GM12878 (cell line): ENCODE results near the gene CRACDL. TPM values are rescaled to one million over a fixed set of nuclear protein-coding genes. Genes with fewer than 3 reads are reported as not detected.

ENCODE experiments used
- ATAC-seq: fragments of 200-7000 bp; cut with Tn5 transposase; 3 replicates; pipeline ENCODE4 v1.9.1; 2020; ENCODE audit warnings: mild to moderate bottlenecking, moderate library complexity
- BruUV-seq: library from RNA; stranded (reverse); fragments of 400-500 nt; replicated peaks from 2 replicates; lab custom pipeline; 2021; lab: Mats Ljungman, UMichigan
- CTCF ChIA-PET: fragments of 300-600 bp; sonication (Branson Sonifier 250); formaldehyde crosslinking; extraction: SDS; loops from one replicate; lab custom pipeline; 2021; ENCODE audit warnings: inconsistent platforms; lab: Yijun Ruan, JAX
- POLR2A ChIA-PET: fragments of 350-600 bp; formaldehyde crosslinking; extraction: SDS; loops from one replicate; lab custom pipeline; 2021; ENCODE audit warnings: inconsistent platforms; lab: Charles Lee
- RAD21 ChIA-PET: fragments of 300-600 bp; sonication (Branson Sonifier 250); formaldehyde crosslinking; loops from one replicate; lab custom pipeline; 2023; ENCODE audit warnings: antibody characterized with exemption; ENCODE audit not compliant: unreplicated experiment; lab: Charles Lee
- SMC1A ChIA-PET: fragments of 300-600 bp; sonication (Branson Sonifier 250); formaldehyde crosslinking; loops from one replicate; lab custom pipeline; 2023; ENCODE audit not compliant: unreplicated experiment, uncharacterized antibody; lab: Charles Lee
- DNase-seq: peaks from one replicate; pipeline ENCODE4 v3.0.0-alpha.2; 2011; ENCODE audit warnings: low read depth, low spot score
- FAIRE-seq: peaks from 3 replicates; lab custom pipeline; 2011; peaks lifted over from hg19 to GRCh38; lab: Jason Lieb, UNC
- H2AFZ ChIP-seq: 2 replicates; pipeline ENCODE4 v1.6.0; 2011; ENCODE audit warnings: low read depth, low read length, control low read depth; ENCODE audit not compliant: control insufficient read depth
- H3K27ac ChIP-seq: 2 replicates; pipeline ENCODE4 v1.5.1; 2011; ENCODE audit warnings: control low read depth; ENCODE audit not compliant: control insufficient read depth, insufficient read depth
- H3K27me3 ChIP-seq, 2 experiments: replicated peaks in 1 of 2; 2 replicates each; pipeline versions ENCODE4 v1.6.0 to v1.6.1; 2011; ENCODE audit warnings: low read length in 1 of 2; ENCODE audit not compliant: control insufficient read depth in 2 of 2, insufficient read depth in 2 of 2
- H3K36me3 ChIP-seq, 2 experiments: 2 replicates each; pipeline ENCODE4 v1.5.1; 2011; ENCODE audit warnings: low read length in 1 of 2; ENCODE audit not compliant: control insufficient read depth in 2 of 2, insufficient read depth in 2 of 2
- H3K4me1 ChIP-seq: 2 replicates; pipeline ENCODE4 v1.6.1; 2011; ENCODE audit warnings: mild to moderate bottlenecking, low read length, moderate library complexity, mixed read lengths; ENCODE audit not compliant: control insufficient read depth, insufficient read depth
- H3K4me2 ChIP-seq: 2 replicates; pipeline ENCODE4 v1.6.0; 2011; ENCODE audit warnings: control low read depth; ENCODE audit not compliant: control insufficient read depth, insufficient read depth
- H3K4me3 ChIP-seq: fragments of 200-600 bp; sonication (generic); 2 replicates; pipeline ENCODE4 v1.5.1; 2016
- H3K79me2 ChIP-seq: 2 replicates; pipeline ENCODE4 v1.6.0; 2011; ENCODE audit warnings: low read length; ENCODE audit not compliant: control insufficient read depth, insufficient read depth
- H3K9ac ChIP-seq: 2 replicates; pipeline ENCODE4 v1.8.0; 2011; ENCODE audit warnings: low read length, control low read depth, mixed read lengths; ENCODE audit not compliant: control insufficient read depth, insufficient read depth
- H3K9me3 ChIP-seq: replicated peaks from 3 replicates; pipeline ENCODE4 v1.5.1; 2011; ENCODE audit warnings: mild to moderate bottlenecking, low read length; ENCODE audit not compliant: control insufficient read depth, insufficient read depth
- H4K20me1 ChIP-seq: 2 replicates; pipeline ENCODE4 v1.6.0; 2011; ENCODE audit not compliant: control insufficient read depth, insufficient read depth
- CBX5 ChIP-seq: sonication (generic); IDR thresholded peaks from 2 replicates; pipeline ENCODE4 v1.6.1; 2016; ENCODE audit warnings: low read depth, moderate library complexity, mild to moderate bottlenecking, inconsistent platforms
- E2F8 ChIP-seq: fragments of 450-650 bp; IDR thresholded peaks from 2 replicates; pipeline ENCODE4 v1.6.1; 2018; ENCODE audit warnings: mild to moderate bottlenecking, low read depth, moderate library complexity; ENCODE audit not compliant: partially characterized antibody
- ELK1 ChIP-seq: IDR thresholded peaks from 2 replicates; pipeline ENCODE4 v1.6.1; 2012; ENCODE audit warnings: low read depth, low read length, improper control_type of control experiment
- IRF5 ChIP-seq: fragments of 450-650 bp; IDR thresholded peaks from 2 replicates; pipeline ENCODE4 v1.6.1; 2017; ENCODE audit warnings: borderline replicate concordance
- MAX ChIP-seq: IDR thresholded peaks from 2 replicates; pipeline ENCODE4 v1.6.1; 2012; ENCODE audit warnings: low read depth, low read length, improper control_type of control experiment
- NFIC ChIP-seq: IDR thresholded peaks from 2 replicates; pipeline ENCODE4 v1.6.1; 2012; ENCODE audit warnings: low read depth, mild to moderate bottlenecking, inconsistent platforms, low read length, moderate library complexity
- SIN3A ChIP-seq: IDR thresholded peaks from 2 replicates; pipeline ENCODE4 v1.6.1; 2012; ENCODE audit warnings: low read depth, low read length, improper control_type of control experiment
- SMAD1 ChIP-seq: fragments of 450-650 bp; IDR thresholded peaks from 2 replicates; pipeline ENCODE4 v1.6.1; 2018; ENCODE audit warnings: mild to moderate bottlenecking, low read depth; ENCODE audit not compliant: partially characterized antibody
- ZBTB40 ChIP-seq: fragments of 450-650 bp; IDR thresholded peaks from 2 replicates; pipeline ENCODE4 v1.6.1; 2016; ENCODE audit warnings: mild to moderate bottlenecking, moderate library complexity, borderline replicate concordance
- ZNF24 ChIP-seq: fragments of 450-650 bp; IDR thresholded peaks from 2 replicates; pipeline ENCODE4 v1.6.1; 2017; ENCODE audit warnings: antibody characterized with exemption, mild to moderate bottlenecking
- ZNF274 ChIP-seq: IDR thresholded peaks from one replicate; pipeline ENCODE4 v1.8.0; 2011; ENCODE audit not compliant: insufficient read length, insufficient read depth
- WGBS: methylation state at CpG from one replicate; pipeline ENCODE4 v1.1.6; 2016; ENCODE audit warnings: low lambda C conversion rate; ENCODE audit not compliant: insufficient replicate concordance, insufficient coverage; ENCODE audit errors: missing lambda C conversion rate; 5-methylcytosine and 5-hydroxymethylcytosine counted together
- in situ Hi-C: fragments of 300-500 bp; cut with MboI; formaldehyde crosslinking; loops from 9 replicates; pipeline ENCODE4 v1.14.3; 2018; ENCODE audit warnings: mixed read lengths
- intact Hi-C: fragments of 100-400 bp; cut with micrococcal nuclease; formaldehyde crosslinking; loops from one replicate; pipeline ENCODE4 v1.14.2; 2022; ENCODE audit not compliant: unreplicated experiment
- polyA plus RNA-seq, 11 experiments: library from polyadenylated mRNA; depleted of rRNA in 4 of 11; unstranded in 6 of 11; stranded (reverse) in 5 of 11; fragments of >200 nt; fragmentation: Nextera tagmentation in 4 of 11; fragmentation: Illumina TruSeq in 1 of 11; extraction: Ambion mirVana in 4 of 11; extraction: Trizol in 1 of 11; gene quantifications; 1 replicate in 1 of 11; 2 replicates in 10 of 11; pipeline versions ENCODE4 v1.2.1 to v1.2.3, GENCODE V29; 2011 to 2016; ENCODE audit warnings: inconsistent platforms in 2 of 11, missing spikeins in 2 of 11, low read depth in 1 of 11
- total RNA-seq, 4 experiments: library from RNA; depleted of rRNA in 3 of 4; stranded (reverse); fragments of >200 nt in 3 of 4; fragmentation: Illumina TruSeq in 1 of 4; extraction: Trizol in 1 of 4; gene quantifications; 2 replicates each; pipeline versions ENCODE4 v1.2.1 to v1.2.3, GENCODE V29; 2013 to 2021

Gene CRACDL
- total and polyA plus RNA-seq, 10 of the 15 experiments (the other 5 are each of a cell fraction or from before 2014, with no cell fraction given) = 0.03 to 0.72 (median 0.14) TPM

GRCh38 chr2:98892871-98893270, 43.2 kb downstream of the CRACDL start:
- H2AFZ ChIP-seq = no peak overlapping the region
- SMC1A ChIA-PET = no interaction called here
- FAIRE-seq = no peak
- no peak for TF ChIP-seq CBX5
- no peak for TF ChIP-seq NFIC
- no peak for TF ChIP-seq IRF5
- no peak for TF ChIP-seq MAX
- no peak for TF ChIP-seq E2F8
- TF ChIP-seq ELK1 = no peak
- no peak for TF ChIP-seq ZBTB40
- TF ChIP-seq SMAD1 = no peak
- no peak for TF ChIP-seq SIN3A
- TF ChIP-seq ZNF274 = no peak
- TF ChIP-seq ZNF24 = no peak

More at GRCh38 chr2:98892871-98893270, 43.2 kb downstream of the CRACDL start:
- no peaks in the 10 kb centered on the region for H3K4me1 ChIP-seq
- H3K4me2 ChIP-seq = no peak overlapping the region
- 67% methylated on average over 6 of the region's 6 CpGs for WGBS
- POLR2A ChIA-PET = no interaction called here
- BruUV-seq = no TSS peak
- no peaks in the 10 kb centered on the region for H3K36me3 ChIP-seq
- H3K4me3 ChIP-seq = no peak overlapping the region
- ATAC-seq (no peak), DNase-seq (no peak)
- H3K79me2 ChIP-seq = no peaks in the 10 kb centered on the region
- intact Hi-C loops = no loop called here
- CTCF ChIA-PET = interaction anchor here (0.8 kb wide), 1 partner anchor 173 kb away, joined by 3 read pairs; no protein-coding TSS in a partner anchor
- peaks cover 0 to 2% of the 10 kb centered on the region in 2 experiments; a peak in 2 of 4 replicates for H3K27me3 ChIP-seq
- no peak overlapping the region for H3K27ac ChIP-seq
- H3K9me3 ChIP-seq = no peaks in the 10 kb centered on the region
- H3K9ac ChIP-seq = no peak overlapping the region
- H4K20me1 ChIP-seq = no peaks in the 10 kb centered on the region; the same call in 1 of the 2 replicates
- in situ Hi-C loops = no loop called here
- RAD21 ChIA-PET = no interaction called here
